ENCODE measurements around the gene IGFBP7. TPM values are rescaled to one million over a fixed set of nuclear protein-coding genes. Genes with fewer than 3 reads are reported as not detected.

IGFBP7 gene
- total RNA-seq, 1 donor = 263 TPM

DNA sequence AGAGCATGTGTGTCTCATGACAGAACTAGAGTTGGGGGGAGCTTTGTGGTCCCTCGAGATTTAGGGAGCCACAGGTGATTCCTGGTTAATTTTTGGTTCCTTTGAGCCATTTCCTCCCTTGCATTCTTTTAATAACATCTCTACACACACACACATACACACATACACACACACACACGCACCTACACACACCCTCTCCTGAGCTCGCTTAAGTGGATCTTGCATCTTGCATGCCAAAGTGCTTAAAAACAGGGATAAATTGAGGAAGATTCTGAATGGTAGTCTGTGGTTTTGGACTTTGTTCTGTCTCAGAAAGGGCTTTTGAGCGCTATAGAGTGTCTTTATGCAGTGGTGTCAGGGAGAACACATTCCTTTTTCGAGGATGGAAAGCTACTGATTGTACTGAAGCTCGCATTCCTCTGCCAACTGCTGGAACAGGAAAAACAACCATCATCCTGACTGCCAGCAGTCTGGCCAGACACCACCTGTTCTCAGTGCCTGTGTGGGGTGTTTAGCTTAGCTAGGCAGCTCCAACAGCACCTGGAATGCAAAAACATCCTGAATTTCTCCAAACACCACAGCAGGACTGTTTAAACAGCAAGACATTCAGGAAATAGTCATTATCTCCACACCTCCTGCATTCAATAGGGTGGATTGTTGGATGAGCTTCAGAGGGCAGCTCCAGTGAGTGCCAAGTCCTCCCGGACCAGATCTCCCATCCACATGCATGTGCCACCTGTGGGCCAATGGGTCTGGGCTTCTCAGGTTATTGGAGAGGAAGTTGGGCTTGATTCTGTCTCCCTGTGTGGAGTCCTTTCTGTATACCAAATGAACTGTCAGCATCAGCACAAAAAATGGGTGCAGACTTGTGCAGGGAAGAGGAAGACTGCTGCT is 21.9 kb upstream of the IGFBP7 start:
- TF ChIP-seq, protein P1, sequence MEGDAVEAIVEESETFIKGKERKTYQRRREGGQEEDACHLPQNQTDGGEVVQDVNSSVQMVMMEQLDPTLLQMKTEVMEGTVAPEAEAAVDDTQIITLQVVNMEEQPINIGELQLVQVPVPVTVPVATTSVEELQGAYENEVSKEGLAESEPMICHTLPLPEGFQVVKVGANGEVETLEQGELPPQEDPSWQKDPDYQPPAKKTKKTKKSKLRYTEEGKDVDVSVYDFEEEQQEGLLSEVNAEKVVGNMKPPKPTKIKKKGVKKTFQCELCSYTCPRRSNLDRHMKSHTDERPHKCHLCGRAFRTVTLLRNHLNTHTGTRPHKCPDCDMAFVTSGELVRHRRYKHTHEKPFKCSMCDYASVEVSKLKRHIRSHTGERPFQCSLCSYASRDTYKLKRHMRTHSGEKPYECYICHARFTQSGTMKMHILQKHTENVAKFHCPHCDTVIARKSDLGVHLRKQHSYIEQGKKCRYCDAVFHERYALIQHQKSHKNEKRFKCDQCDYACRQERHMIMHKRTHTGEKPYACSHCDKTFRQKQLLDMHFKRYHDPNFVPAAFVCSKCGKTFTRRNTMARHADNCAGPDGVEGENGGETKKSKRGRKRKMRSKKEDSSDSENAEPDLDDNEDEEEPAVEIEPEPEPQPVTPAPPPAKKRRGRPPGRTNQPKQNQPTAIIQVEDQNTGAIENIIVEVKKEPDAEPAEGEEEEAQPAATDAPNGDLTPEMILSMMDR (IDR thresholded peaks at IDR 0.05; ENCODE audit: insufficient read depth, low read length) = no peak
- no peak for DNase-seq (ENCODE audit: low read depth)
- H3K4me3 ChIP-seq (ENCODE audit: low read depth, low read length) = no peak overlapping the region

DNA sequence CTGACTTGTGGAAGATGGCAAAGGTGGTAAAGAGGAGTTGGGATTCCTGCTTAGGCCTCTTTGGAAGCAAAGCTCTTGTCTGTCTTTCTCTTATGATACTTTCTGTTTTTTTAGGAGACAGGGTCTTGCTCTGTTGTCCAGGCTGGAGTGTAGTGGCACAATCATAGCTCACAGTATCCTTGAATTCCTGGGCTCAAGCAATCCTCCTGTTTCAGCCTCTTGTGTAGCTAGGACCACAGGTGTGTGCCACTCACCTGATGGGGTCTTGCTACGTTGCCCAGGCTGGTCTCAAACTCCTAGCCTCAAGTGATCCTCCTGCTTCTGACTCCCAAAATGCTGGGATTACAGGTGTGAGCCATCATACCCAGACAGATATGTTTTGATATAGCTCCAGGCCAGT is 19.3 kb upstream of the IGFBP7 start:
- TF ChIP-seq, protein P1 (IDR thresholded peaks at IDR 0.05; ENCODE audit: insufficient read depth, low read length) = no peak
- DNase-seq (ENCODE audit: low read depth) = no peak
- H3K4me3 ChIP-seq (ENCODE audit: low read depth, low read length) = no peak overlapping the region

DNA sequence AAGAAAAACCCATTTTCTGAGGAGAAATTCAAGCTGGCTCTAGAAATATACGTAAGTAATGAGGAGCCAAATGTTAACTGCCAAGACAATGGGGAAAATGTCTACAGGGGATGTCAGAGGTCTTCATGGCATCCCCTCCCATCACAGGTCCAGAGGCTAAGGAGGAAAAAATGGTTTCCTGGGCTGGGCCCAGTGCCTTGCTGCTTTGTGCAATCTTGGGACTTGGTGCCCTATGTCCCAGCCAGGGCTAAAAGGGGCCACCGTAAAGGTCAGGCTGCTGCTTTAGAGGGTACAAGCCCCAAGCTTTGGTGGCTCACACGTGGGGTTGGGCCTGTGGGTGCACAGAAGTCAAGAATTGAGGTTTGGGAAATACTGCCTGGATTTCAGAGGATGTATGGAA is 17.2 kb upstream of the IGFBP7 start:
- DNase-seq (ENCODE audit: low read depth) = no peak
- TF ChIP-seq, protein P1 (IDR thresholded peaks at IDR 0.05; ENCODE audit: insufficient read depth, low read length) = no peak
- H3K4me3 ChIP-seq (ENCODE audit: low read depth, low read length) = no peak overlapping the region

DNA sequence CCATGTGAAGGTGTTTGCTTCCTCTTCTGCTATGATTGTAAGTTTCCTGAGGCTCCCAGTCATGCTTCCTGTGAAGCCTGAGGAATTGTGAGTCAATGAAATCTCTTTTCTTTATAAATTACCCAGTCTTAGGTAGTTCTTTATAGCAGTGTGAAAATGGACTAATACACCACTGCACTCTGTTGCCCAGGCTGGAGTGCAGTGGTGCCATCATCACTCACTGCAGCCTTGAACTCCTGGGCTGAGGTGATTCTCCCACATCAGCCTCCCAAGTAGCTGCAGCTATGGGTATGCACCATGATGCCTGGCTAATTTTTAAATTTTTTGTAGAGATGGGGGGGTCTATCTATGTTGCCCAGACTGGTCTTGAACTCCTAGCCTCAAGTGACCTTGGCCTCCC is 15.8 kb upstream of the IGFBP7 start:
- no peak for DNase-seq (ENCODE audit: low read depth)
- TF ChIP-seq, protein P1 (IDR thresholded peaks at IDR 0.05; ENCODE audit: insufficient read depth, low read length) = no peak

DNA sequence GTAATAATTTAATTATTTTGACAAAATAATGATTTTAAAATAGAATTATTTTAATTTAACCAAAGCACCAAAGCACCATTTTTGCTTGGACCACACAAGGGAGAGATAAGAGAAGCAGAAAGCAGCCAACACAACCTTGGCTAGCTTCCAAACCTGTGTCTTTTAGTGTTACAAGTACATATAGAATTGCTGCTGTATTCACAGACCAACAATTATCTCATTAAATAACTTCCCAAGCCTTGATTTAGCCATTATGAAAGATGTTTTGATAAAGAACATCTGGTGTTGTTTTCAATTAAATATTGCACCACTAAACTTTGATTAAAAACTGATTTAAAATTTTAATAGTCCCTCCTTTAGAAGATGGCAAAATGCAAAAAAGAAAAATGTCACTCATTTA is 14.0 kb upstream of the IGFBP7 start:
- H3K4me3 ChIP-seq (ENCODE audit: low read depth, low read length) = no peak overlapping the region
- peak; percentile 57 for DNase-seq (ENCODE audit: low read depth)
- TF ChIP-seq, protein P1 (IDR thresholded peaks at IDR 0.05; ENCODE audit: insufficient read depth, low read length) = no peak

More for the DNA sequence above, 15.8 kb upstream of the IGFBP7 start:
- H3K4me3 ChIP-seq (ENCODE audit: low read depth, low read length) = no peak overlapping the region

DNA sequence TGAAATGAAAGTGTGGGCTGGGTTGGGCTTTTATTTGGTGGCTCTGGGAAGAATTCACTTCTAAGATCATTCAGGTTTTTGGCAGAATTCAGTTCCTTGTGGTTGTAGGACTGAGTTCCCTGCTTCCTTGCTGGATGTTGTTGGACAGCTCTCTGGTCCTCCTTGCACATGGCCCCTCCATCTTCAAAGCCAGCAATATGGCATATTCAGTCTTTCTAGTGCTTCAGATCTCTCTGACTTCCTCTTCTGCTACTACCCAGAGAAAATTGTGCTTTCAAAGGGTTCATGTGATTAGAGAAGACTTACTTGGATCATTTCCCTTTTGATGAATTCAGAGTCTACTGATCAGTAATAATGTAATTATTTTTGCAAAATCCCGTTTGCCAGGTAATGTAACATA is 12.8 kb upstream of the IGFBP7 start:
- DNase-seq (ENCODE audit: low read depth) = no peak
- TF ChIP-seq, protein P1 (IDR thresholded peaks at IDR 0.05; ENCODE audit: insufficient read depth, low read length) = no peak
- H3K4me3 ChIP-seq (ENCODE audit: low read depth, low read length) = no peak overlapping the region
